SK-N-SH (cell line): ENCODE results near the gene SLC26A5. TPM values are rescaled to one million over a fixed set of nuclear protein-coding genes. Genes with fewer than 3 reads are reported as not detected.

ENCODE experiments used
- CTCF ChIA-PET: fragments of 300-600, 350-600 bp; formaldehyde crosslinking; extraction: SDS; loops from one replicate; lab custom pipeline; 2021; lab: Yijun Ruan, JAX
- POLR2A ChIA-PET: fragments of 350-600 bp; sonication (Branson Sonifier 250); formaldehyde crosslinking; extraction: SDS; loops from one replicate; lab custom pipeline; 2020; ENCODE audit warnings: antibody characterized with exemption, inconsistent platforms; lab: Yijun Ruan, JAX
- DNase-seq: peaks from one replicate; pipeline ENCODE4 v3.0.0; 2012
- H2AFZ ChIP-seq: fragments of 200-600 bp; sonication (generic); 2 replicates; pipeline ENCODE4 v1.8.1; 2016; ENCODE audit warnings: antibody characterized with exemption, mild to moderate bottlenecking, low read depth
- H3F3A ChIP-seq: fragments of 200-600 bp; sonication (generic); replicated peaks from 2 replicates; pipeline ENCODE3; 2016; ENCODE audit warnings: antibody characterized with exemption, mild to moderate bottlenecking; ENCODE audit not compliant: insufficient read depth
- H3K27ac ChIP-seq, 2 experiments: fragments of 200-500 bp in 1 of 2; fragments of 200-600 bp in 1 of 2; sonication (Bioruptor generic) in 1 of 2; sonication (generic), shearing (Covaris generic) in 1 of 2; 2 replicates each; pipeline versions ENCODE4 v1.5.1 to v1.6.1; 2014 to 2016; ENCODE audit warnings: low read depth in 2 of 2, inconsistent platforms in 1 of 2, low read length in 1 of 2, mild to moderate bottlenecking in 1 of 2, mixed read lengths in 1 of 2
- H3K27me3 ChIP-seq: fragments of 200-600 bp; sonication (generic), shearing (Covaris generic); 2 replicates; pipeline ENCODE4 v1.6.1; 2016; ENCODE audit warnings: mixed run types; ENCODE audit not compliant: insufficient read depth
- H3K36me3 ChIP-seq, 2 experiments: fragments of 200-500 bp in 1 of 2; fragments of 200-600 bp in 1 of 2; sonication (Bioruptor generic) in 1 of 2; sonication (generic) in 1 of 2; replicated peaks in 1 of 2; 2 replicates each; pipeline versions ENCODE3 to v1.5.1; 2014 to 2016; ENCODE audit warnings: low read length in 1 of 2, mild to moderate bottlenecking in 1 of 2; ENCODE audit not compliant: insufficient read depth in 2 of 2, control insufficient read depth in 1 of 2
- H3K4me1 ChIP-seq, 2 experiments: fragments of 200-500 bp in 1 of 2; fragments of 200-600 bp in 1 of 2; sonication (Bioruptor generic) in 1 of 2; sonication (generic), shearing (Covaris generic) in 1 of 2; 2 replicates each; pipeline versions ENCODE4 v1.5.1 to v1.6.1; 2014 to 2016; ENCODE audit warnings: low read depth in 1 of 2, low read length in 1 of 2, mixed run types in 1 of 2; ENCODE audit not compliant: insufficient read depth in 2 of 2, control insufficient read depth in 1 of 2
- H3K4me2 ChIP-seq: fragments of 200-600 bp; sonication (generic), shearing (Covaris generic); 2 replicates; pipeline ENCODE4 v1.6.1; 2017; ENCODE audit warnings: mixed run types
- H3K4me3 ChIP-seq, 2 experiments: fragments of 200-500 bp in 1 of 2; fragments of 200-600 bp in 1 of 2; sonication (Bioruptor generic) in 1 of 2; sonication (generic), shearing (Covaris generic) in 1 of 2; 2 replicates each; pipeline versions ENCODE4 v1.5.1 to v1.8.1; 2014 to 2016; ENCODE audit warnings: low read depth in 2 of 2, inconsistent platforms in 1 of 2, low read length in 1 of 2, mild to moderate bottlenecking in 1 of 2, mixed read lengths in 1 of 2, moderate library complexity in 1 of 2
- H3K79me2 ChIP-seq: fragments of 200-600 bp; sonication (generic); 2 replicates; pipeline ENCODE4 v1.8.1; 2017; ENCODE audit warnings: mild to moderate bottlenecking; ENCODE audit not compliant: insufficient read depth
- H3K9ac ChIP-seq: fragments of 200-600 bp; sonication (generic); 2 replicates; pipeline ENCODE4 v1.6.1; 2017; ENCODE audit warnings: mixed run types
- H3K9me2 ChIP-seq: fragments of 200-600 bp; sonication (generic); 2 replicates; pipeline ENCODE4 v1.6.1; 2017; ENCODE audit warnings: mixed run types
- H3K9me3 ChIP-seq: fragments of 200-600 bp; sonication (generic); 2 replicates; pipeline ENCODE4 v1.6.1; 2017; ENCODE audit warnings: mixed run types, mild to moderate bottlenecking, moderate library complexity
- H4K20me1 ChIP-seq: fragments of 200-600 bp; sonication (generic); 2 replicates; pipeline ENCODE4 v1.6.1; 2017; ENCODE audit warnings: mild to moderate bottlenecking, mixed run types; ENCODE audit not compliant: insufficient read depth
- EP300 ChIP-seq, 2 experiments: IDR thresholded peaks; 2 replicates each; pipeline versions ENCODE4 v1.4.0 to v1.6.1; 2012; ENCODE audit warnings: borderline replicate concordance in 1 of 2, low read depth in 1 of 2, low read length in 1 of 2
- FOSL2 ChIP-seq: IDR thresholded peaks from 2 replicates; pipeline ENCODE4 v1.4.0; 2012; ENCODE audit warnings: low read depth, mild to moderate bottlenecking, moderate library complexity, borderline replicate concordance
- FOXM1 ChIP-seq: IDR thresholded peaks from 2 replicates; pipeline ENCODE4 v1.4.0; 2012; ENCODE audit warnings: low read depth, mild to moderate bottlenecking
- GABPA ChIP-seq: IDR thresholded peaks from 2 replicates; pipeline ENCODE4 v1.4.0; 2012; ENCODE audit warnings: low read depth, mild to moderate bottlenecking
- JUND ChIP-seq: IDR thresholded peaks from 2 replicates; pipeline ENCODE4 v1.4.0; 2012
- NFIC ChIP-seq: IDR thresholded peaks from 2 replicates; pipeline ENCODE4 v1.4.0; 2012; ENCODE audit warnings: borderline replicate concordance
- NRF1 ChIP-seq: IDR thresholded peaks from 2 replicates; pipeline ENCODE4 v1.6.1; 2012; ENCODE audit warnings: low read depth, mild to moderate bottlenecking, low read length
- PBX3 ChIP-seq: IDR thresholded peaks from 2 replicates; pipeline ENCODE4; 2012
- POLR2AphosphoS5 ChIP-seq: IDR thresholded peaks from 2 replicates; pipeline ENCODE4 v1.6.1; 2012; ENCODE audit warnings: low read depth, low read length
- REST ChIP-seq: IDR thresholded peaks from 2 replicates; pipeline ENCODE4 v1.6.1; 2012; ENCODE audit warnings: mild to moderate bottlenecking, low read depth, low read length, moderate library complexity
- SMC3 ChIP-seq: IDR thresholded peaks from 2 replicates; pipeline ENCODE4 v1.6.1; 2012; ENCODE audit warnings: low read depth, low read length, improper control_type of control experiment
- TAF1 ChIP-seq: IDR thresholded peaks from 2 replicates; pipeline ENCODE4 v1.6.1; 2012; ENCODE audit warnings: low read depth, mild to moderate bottlenecking, low read length, moderate library complexity, borderline replicate concordance
- TEAD4 ChIP-seq: IDR thresholded peaks from 2 replicates; pipeline ENCODE4 v1.4.0; 2012; ENCODE audit warnings: mild to moderate bottlenecking, borderline replicate concordance; ENCODE audit not compliant: insufficient read depth
- WGBS: methylation state at CpG from one replicate; pipeline ENCODE4 v1.1.6; 2017; ENCODE audit warnings: low lambda C conversion rate; 5-methylcytosine and 5-hydroxymethylcytosine counted together
- polyA plus RNA-seq, 3 experiments: library from polyadenylated mRNA; depleted of rRNA; stranded (reverse); fragments of >200 nt; gene quantifications; 2 replicates each; pipeline ENCODE4 v1.2.3, GENCODE V29; 2012

The SLC26A5 gene
- polyA plus RNA-seq, 1 of the 3 experiments (the other 2 are of a cell fraction) = not detected

- TF ChIP-seq PBX3 (no peak), REST (no peak), FOXM1 (no peak), SMC3 (no peak), NRF1 (no peak)
Observed at GRCh38 chr7:103379270-103379975, 66.6 kb downstream of the SLC26A5 start (continued).

- CTCF ChIA-PET = no interaction called here
- no peaks in the 10 kb centered on the region for H4K20me1 ChIP-seq
- H3K27ac ChIP-seq = no peak overlapping the region
- no peaks in the 10 kb centered on the region for H3K9me3 ChIP-seq
- H3K9me2 ChIP-seq = no peaks in the 10 kb centered on the region
- no peak for DNase-seq
- H3K27me3 ChIP-seq = 0 out of 2 replicates have a peak, but pooled peaks cover 4% of the 10 kb centered on the region
- no peaks in the 10 kb centered on the region for H3K79me2 ChIP-seq
- no peak overlapping the region for H2AFZ ChIP-seq
- WGBS = 54% methylated on average over 6 of the region's 6 CpGs
- H3K36me3 ChIP-seq = peaks cover 10 to 15% of the 10 kb centered on the region in 2 experiments
- H3K9ac ChIP-seq = no peak overlapping the region
- no peak overlapping the region for H3K4me2 ChIP-seq
- H3F3A ChIP-seq = peaks cover 14% of the 10 kb centered on the region
- POLR2A ChIA-PET = no interaction called here
- no peak overlapping the region for H3K4me3 ChIP-seq
- no peaks in the 10 kb centered on the region for H3K4me1 ChIP-seq
- no peak for TF ChIP-seq TEAD4
Observed at GRCh38 chr7:103373866-103374643, 72.0 kb downstream of the SLC26A5 start.

GRCh38 chr7:103369432-103369831, 76.6 kb downstream of the SLC26A5 start:
- H3K79me2 ChIP-seq = no peaks in the 10 kb centered on the region
- no peaks in the 10 kb centered on the region for H3K4me1 ChIP-seq
- no peaks in the 10 kb centered on the region for H3K9me2 ChIP-seq
- H4K20me1 ChIP-seq = no peaks in the 10 kb centered on the region
- H3F3A ChIP-seq = peaks cover 22% of the 10 kb centered on the region
- 94% methylated on average over 5 of the region's 5 CpGs for WGBS
- ChIA-PET POLR2A (no interaction called here), CTCF (no interaction called here)
- no peak for TF ChIP-seq TAF1
- TF ChIP-seq JUND = no peak
- TF ChIP-seq EP300 (IDR thresholded peaks at IDR 0.05; ENCODE audit: borderline replicate concordance in 1 of 2, low read depth in 1 of 2, low read length in 1 of 2) = no peak
- no peak for TF ChIP-seq GABPA
- no peak for TF ChIP-seq POLR2AphosphoS5
- no peak for TF ChIP-seq FOSL2
- no peak for TF ChIP-seq NFIC
- H3K27ac ChIP-seq = no peak overlapping the region
- no peak overlapping the region for H3K9ac ChIP-seq
- H3K4me2 ChIP-seq = no peak overlapping the region
- H3K27me3 ChIP-seq = no peaks in the 10 kb centered on the region
- peaks cover 49 to 52% of the 10 kb centered on the region in 2 experiments for H3K36me3 ChIP-seq
- no peaks in the 10 kb centered on the region for H3K9me3 ChIP-seq
- no peak overlapping the region for H3K4me3 ChIP-seq
- DNase-seq = no peak
- H2AFZ ChIP-seq = no peak overlapping the region
